ENCODE data around the gene ARL13A.

DNA sequence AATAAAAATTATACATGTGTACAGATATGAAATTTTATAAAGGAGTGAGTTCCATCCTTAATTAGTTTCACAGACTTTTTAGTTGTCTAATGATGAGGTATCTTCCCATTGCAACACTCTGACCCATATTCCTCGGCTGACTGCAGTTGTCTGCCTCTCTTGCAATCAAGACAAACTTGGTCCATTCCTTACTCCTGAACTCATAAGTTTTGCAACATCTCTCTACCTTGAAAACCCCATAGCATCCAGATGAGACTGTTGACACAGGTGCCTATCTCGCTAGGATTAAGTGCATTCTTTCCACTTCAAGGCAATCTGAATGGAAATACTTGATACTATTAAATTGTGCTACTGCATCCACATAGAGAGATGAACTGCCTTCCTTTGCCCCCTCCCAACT, 43.1 kb upstream of the ARL13A start:
- TF ChIP-seq, protein P1, sequence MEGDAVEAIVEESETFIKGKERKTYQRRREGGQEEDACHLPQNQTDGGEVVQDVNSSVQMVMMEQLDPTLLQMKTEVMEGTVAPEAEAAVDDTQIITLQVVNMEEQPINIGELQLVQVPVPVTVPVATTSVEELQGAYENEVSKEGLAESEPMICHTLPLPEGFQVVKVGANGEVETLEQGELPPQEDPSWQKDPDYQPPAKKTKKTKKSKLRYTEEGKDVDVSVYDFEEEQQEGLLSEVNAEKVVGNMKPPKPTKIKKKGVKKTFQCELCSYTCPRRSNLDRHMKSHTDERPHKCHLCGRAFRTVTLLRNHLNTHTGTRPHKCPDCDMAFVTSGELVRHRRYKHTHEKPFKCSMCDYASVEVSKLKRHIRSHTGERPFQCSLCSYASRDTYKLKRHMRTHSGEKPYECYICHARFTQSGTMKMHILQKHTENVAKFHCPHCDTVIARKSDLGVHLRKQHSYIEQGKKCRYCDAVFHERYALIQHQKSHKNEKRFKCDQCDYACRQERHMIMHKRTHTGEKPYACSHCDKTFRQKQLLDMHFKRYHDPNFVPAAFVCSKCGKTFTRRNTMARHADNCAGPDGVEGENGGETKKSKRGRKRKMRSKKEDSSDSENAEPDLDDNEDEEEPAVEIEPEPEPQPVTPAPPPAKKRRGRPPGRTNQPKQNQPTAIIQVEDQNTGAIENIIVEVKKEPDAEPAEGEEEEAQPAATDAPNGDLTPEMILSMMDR (IDR thresholded peaks at IDR 0.05): no peak
- TF ChIP-seq POLR2A (IDR thresholded peaks at IDR 0.05): no peak
